Breast epithelium (tissue), 4 donors: Measurements from ENCODE around the gene ARFGAP1. TPM values are rescaled to one million over a fixed set of nuclear protein-coding genes. Genes with fewer than 3 reads are reported as not detected.
"Not testable (repeated sequence)": the region's sequence is repeated elsewhere in the genome, so short reads cannot be mapped to it uniquely, and the experiment has no call there.

Source experiments
- DNase-seq, 2 donors: peaks; one replicate each; pipeline ENCODE4 v3.0.0-alpha.2; 2019; ENCODE audit warnings: low spot score in 2 of 2
- H3K27ac ChIP-seq, 2 donors: fragments of 200-600 bp; sonication (generic) in 1 of 2; one replicate each; pipeline ENCODE4 v1.5.1; 2016 to 2019; ENCODE audit warnings: mild to moderate bottlenecking in 1 of 2
- H3K27me3 ChIP-seq, 2 donors: fragments of 200-600 bp; sonication (generic) in 1 of 2; one replicate each; pipeline versions ENCODE4 v1.5.1 to v1.6.0; 2017 to 2019; ENCODE audit warnings: control low read depth in 1 of 2, mild to moderate bottlenecking in 1 of 2
- H3K36me3 ChIP-seq: fragments of 200-600 bp; one replicate; pipeline ENCODE4 v1.5.1; 2019
- H3K4me1 ChIP-seq, 2 donors: fragments of 200-600 bp; sonication (generic); one replicate each; pipeline ENCODE4 v1.5.1; 2016 to 2019; ENCODE audit warnings: control low read depth in 1 of 2
- H3K4me3 ChIP-seq, 3 donors: fragments of 200-600 bp; sonication (generic); 1 replicate in 2 of 3; 2 replicates in 1 of 3; pipeline ENCODE4 v1.5.1; 2016 to 2019; ENCODE audit warnings: mild to moderate bottlenecking in 3 of 3, moderate library complexity in 2 of 3
- H3K9me3 ChIP-seq, 2 donors: fragments of 200-600 bp; sonication (generic) in 1 of 2; one replicate each; pipeline ENCODE4 v1.5.1; 2016 to 2019; ENCODE audit warnings: control low read depth in 1 of 2
- CTCF ChIP-seq, 3 donors: fragments of 450-650 bp; IDR thresholded peaks; one replicate each; pipeline ENCODE4 v1.5.1; 2016 to 2017; ENCODE audit warnings: antibody characterized with exemption in 3 of 3, mild to moderate bottlenecking in 3 of 3, moderate library complexity in 3 of 3
- POLR2A ChIP-seq: fragments of 450-650 bp; IDR thresholded peaks from one replicate; pipeline ENCODE4 v1.6.1; 2016; ENCODE audit warnings: antibody characterized with exemption, mild to moderate bottlenecking, moderate library complexity
- POLR2AphosphoS5 ChIP-seq, 3 donors: sonication (generic); formaldehyde crosslinking; IDR thresholded peaks; one replicate each; pipeline ENCODE4 v1.6.1; 2017; ENCODE audit warnings: antibody characterized with exemption in 3 of 3
- intact Hi-C: fragments of 100-400 bp; cut with DNase I; formaldehyde crosslinking; loops from one replicate; pipeline ENCODE4 v1.15.1; 2023; ENCODE audit warnings: low total_unique reads
- total RNA-seq, 3 donors: library from RNA; depleted of rRNA; stranded (reverse); fragments of >200 nt; gene quantifications; one replicate each; pipeline ENCODE4 v1.1.0, GENCODE V29; 2016

Gene ARFGAP1
- total RNA-seq, 3 donors from 2014 or later: 24.3 to 44.6 (median 38.2) TPM

GRCh38 chr20:63247671-63248228 lies 24.9 kb upstream of the ARFGAP1 start:
- Histone ChIP-seq H3K27ac (no peak overlapping the region), H3K9me3 (no peaks in the 10 kb centered on the region), H3K4me3 (no peak overlapping the region), H3K4me1 (no peaks in the 10 kb centered on the region), H3K27me3 (peaks cover 0 to 73% of the 10 kb centered on the region in 2 donors), H3K36me3 (no peaks in the 10 kb centered on the region)
- intact Hi-C loops: no loop called here
- DNase-seq: no peak
- TF ChIP-seq CTCF (IDR thresholded peaks at IDR 0.05) (no peak), POLR2A (no peak), POLR2AphosphoS5 (IDR thresholded peaks at IDR 0.05) (no peak)

- Histone ChIP-seq H3K36me3 (no peaks in the 10 kb centered on the region), H3K4me1 (peaks cover 4 to 9% of the 10 kb centered on the region in 2 donors), H3K4me3 (no peak overlapping the region), H3K27me3 (peaks cover 5 to 79% of the 10 kb centered on the region in 2 donors), H3K9me3 (no peaks in the 10 kb centered on the region), H3K27ac (no peak overlapping the region)
- intact Hi-C loops: no loop called here
- DNase-seq: no peak
- TF ChIP-seq POLR2A: no peak
- no peak for TF ChIP-seq CTCF (IDR thresholded peaks at IDR 0.05)
- no peak for TF ChIP-seq POLR2AphosphoS5 (IDR thresholded peaks at IDR 0.05)
Measured at GRCh38 chr20:63248835-63249591, 23.6 kb upstream of the ARFGAP1 start.

GRCh38 chr20:63249891-63250290 lies 22.7 kb upstream of the ARFGAP1 start:
- Histone ChIP-seq H3K4me1 (peaks cover 4 to 9% of the 10 kb centered on the region in 2 donors), H3K36me3 (no peaks in the 10 kb centered on the region), H3K4me3 (no peak overlapping the region), H3K27ac (no peak overlapping the region), H3K9me3 (no peaks in the 10 kb centered on the region), H3K27me3 (peaks cover 7 to 81% of the 10 kb centered on the region in 2 donors)
- intact Hi-C loops: no loop called here
- no peak for TF ChIP-seq POLR2AphosphoS5 (IDR thresholded peaks at IDR 0.05)
- TF ChIP-seq CTCF (IDR thresholded peaks at IDR 0.05): no peak
- no peak for TF ChIP-seq POLR2A
- DNase-seq: no peak

GRCh38 chr20:63251350-63251749 lies 21.3 kb upstream of the ARFGAP1 start:
- DNase-seq, intact Hi-C loops, H3K36me3 ChIP-seq, H3K4me3 ChIP-seq, H3K9me3 ChIP-seq, H3K4me1 ChIP-seq, H3K27ac ChIP-seq: not testable (repeated sequence)
- H3K27me3 ChIP-seq: peaks cover 7 to 92% of the 10 kb centered on the region in 2 donors

- DNase-seq: no peak
- peaks cover 7 to 90% of the 10 kb centered on the region in 2 donors for H3K27me3 ChIP-seq
- no peak overlapping the region for H3K27ac ChIP-seq
- TF ChIP-seq POLR2A: no peak
- TF ChIP-seq CTCF (IDR thresholded peaks at IDR 0.05): no peak
- TF ChIP-seq POLR2AphosphoS5 (IDR thresholded peaks at IDR 0.05): no peak
- peaks cover 4 to 9% of the 10 kb centered on the region in 2 donors for H3K4me1 ChIP-seq
- no peaks in the 10 kb centered on the region for H3K9me3 ChIP-seq
- no peak overlapping the region for H3K4me3 ChIP-seq
- H3K36me3 ChIP-seq: no peaks in the 10 kb centered on the region
- intact Hi-C loops: no loop called here
Measured at GRCh38 chr20:63252284-63252711, 20.3 kb upstream of the ARFGAP1 start.
